NCI-H748 (cell line): ENCODE results near the gene CREBL2.
"Not testable (repeated sequence)": the region's sequence is repeated elsewhere in the genome, so short reads cannot be mapped to it uniquely, and the experiment has no call there.

ENCODE experiments used
- DNase-seq: peaks from one replicate; lab custom pipeline; 2025; ENCODE audit not compliant: unreplicated experiment; lab: John Stamatoyannopoulos, UW

Gene CREBL2

GRCh38 chr12:12635651-12636050 lies 24.0 kb downstream of the CREBL2 start:
- no peak for DNase-seq

GRCh38 chr12:12636641-12637040 lies 25.0 kb downstream of the CREBL2 start:
- DNase-seq, result no peak

GRCh38 chr12:12639995-12640394 lies 28.3 kb downstream of the CREBL2 start:
- not testable (repeated sequence) for DNase-seq

GRCh38 chr12:12641650-12642049 lies 30.0 kb downstream of the CREBL2 start:
- DNase-seq, result no peak

- no peak for DNase-seq
These were observed 31.2 kb downstream of the CREBL2 start for GRCh38 chr12:12642916-12643315.

GRCh38 chr12:12645485-12645884 lies 33.8 kb downstream of the CREBL2 start:
- DNase-seq, result peak; percentile 19

GRCh38 chr12:12645968-12646367 lies 34.3 kb downstream of the CREBL2 start:
- DNase-seq, result not testable (repeated sequence)

- no peak for DNase-seq
These were observed 34.9 kb downstream of the CREBL2 start for GRCh38 chr12:12646483-12647072.

GRCh38 chr12:12648284-12648683 lies 36.6 kb downstream of the CREBL2 start:
- DNase-seq, result no peak

GRCh38 chr12:12648951-12649650 lies 37.4 kb downstream of the CREBL2 start:
- no peak for DNase-seq

GRCh38 chr12:12651752-12652151 lies 40.1 kb downstream of the CREBL2 start:
- no peak for DNase-seq

GRCh38 chr12:12652704-12653103 lies 41.0 kb downstream of the CREBL2 start:
- DNase-seq, result not testable (repeated sequence)

- DNase-seq, result no peak
These were observed 42.2 kb downstream of the CREBL2 start for GRCh38 chr12:12653922-12654321.

- DNase-seq, result peak; percentile 2
These were observed 43.2 kb downstream of the CREBL2 start for GRCh38 chr12:12654691-12655460.

- DNase-seq, result no peak
These were observed 48.5 kb downstream of the CREBL2 start for GRCh38 chr12:12660201-12660600.

- no peak for DNase-seq
These were observed 49.6 kb downstream of the CREBL2 start for GRCh38 chr12:12661086-12661856.

GRCh38 chr12:12663644-12664294 lies 52.1 kb downstream of the CREBL2 start:
- DNase-seq, result no peak

- DNase-seq, result no peak
These were observed 53.5 kb downstream of the CREBL2 start for GRCh38 chr12:12665194-12665593.

GRCh38 chr12:12668005-12668404 lies 56.3 kb downstream of the CREBL2 start:
- no peak for DNase-seq

- no peak for DNase-seq
These were observed 57.3 kb downstream of the CREBL2 start for GRCh38 chr12:12669020-12669419.
